WTC11 (cell line): Measurements from ENCODE around the gene IGSF11. TPM values are rescaled to one million over a fixed set of nuclear protein-coding genes. Genes with fewer than 3 reads are reported as not detected.

Experiments used
- ATAC-seq: fragments of 200-7000 bp; cut with Tn5 transposase; 2 replicates; pipeline ENCODE4 v1.10.0; 2021; ENCODE audit warnings: mild to moderate bottlenecking, moderate library complexity
- CTCF ChIA-PET: fragments of 300-600 bp; sonication (Branson Sonifier 250); formaldehyde crosslinking; loops from one replicate; lab custom pipeline; 2021; ENCODE audit warnings: antibody characterized with exemption; lab: Charles Lee
- POLR2A ChIA-PET: fragments of 350-600 bp; sonication (Branson Sonifier 250); formaldehyde crosslinking; loops from one replicate; lab custom pipeline; 2021; ENCODE audit warnings: antibody characterized with exemption; lab: Charles Lee
- DNase-seq: peaks from one replicate; pipeline ENCODE4 v3.0.0; 2021; ENCODE audit warnings: low spot score
- H3K27ac Mint-ChIP-seq: 2 replicates; pipeline ENCODE4 v1.8.0; 2021; ENCODE audit warnings: mixed read lengths
- H3K27me3 Mint-ChIP-seq: 2 replicates; pipeline ENCODE4 v1.8.0; 2021; ENCODE audit warnings: low read depth, mild to moderate bottlenecking, moderate library complexity, mixed read lengths
- H3K36me3 Mint-ChIP-seq: 2 replicates; pipeline ENCODE4 v1.8.0; 2021; ENCODE audit warnings: mixed read lengths
- H3K4me1 Mint-ChIP-seq: 2 replicates; pipeline ENCODE4 v1.8.0; 2022; ENCODE audit warnings: mixed read lengths
- H3K4me3 Mint-ChIP-seq: 2 replicates; pipeline ENCODE4 v1.8.0; 2021; ENCODE audit warnings: mild to moderate bottlenecking, moderate library complexity, mixed read lengths
- H3K9me3 Mint-ChIP-seq: 2 replicates; pipeline ENCODE4 v1.8.0; 2021; ENCODE audit warnings: mixed read lengths
- AR ChIP-seq: fragments of 250-450 bp; sonication (Bioruptor Pico); IDR thresholded peaks from 2 replicates; pipeline ENCODE4 v1.9.0; 2021; ENCODE audit warnings: mild to moderate bottlenecking
- ATF6 ChIP-seq: sonication (generic); formaldehyde crosslinking; IDR thresholded peaks from 2 replicates; pipeline ENCODE4 v1.8.1; 2023; ENCODE audit warnings: mild to moderate bottlenecking, missing genetic modification reagents
- CREM ChIP-seq: sonication (generic); formaldehyde crosslinking; IDR thresholded peaks from 2 replicates; pipeline ENCODE4 v1.8.1; 2022; ENCODE audit warnings: mild to moderate bottlenecking, missing genetic modification reagents, moderate library complexity
- CTCF ChIP-seq: fragments of 200-600 bp; IDR thresholded peaks from 2 replicates; pipeline ENCODE4 v1.8.0; 2022; ENCODE audit warnings: antibody characterized with exemption
- E2F1 ChIP-seq: sonication (generic); formaldehyde crosslinking; IDR thresholded peaks from 2 replicates; pipeline ENCODE4 v1.8.0; 2022; ENCODE audit warnings: mild to moderate bottlenecking, missing genetic modification reagents
- EMX1 ChIP-seq: fragments of 250-450 bp; sonication (Bioruptor Pico); IDR thresholded peaks from 2 replicates; pipeline ENCODE4 v1.8.0; 2021; ENCODE audit warnings: mild to moderate bottlenecking
- FOXP1 ChIP-seq: sonication (generic); formaldehyde crosslinking; IDR thresholded peaks from 2 replicates; pipeline ENCODE4 v1.8.0; 2022; ENCODE audit warnings: missing genetic modification reagents, mild to moderate bottlenecking, moderate library complexity, borderline replicate concordance
- GTF2I ChIP-seq: fragments of 250-450 bp; sonication (Bioruptor Pico); conservative IDR thresholded peaks from 2 replicates; pipeline ENCODE4 v1.4.0; 2021; ENCODE audit warnings: mild to moderate bottlenecking
- MYBL2 ChIP-seq: sonication (generic); formaldehyde crosslinking; IDR thresholded peaks from 2 replicates; pipeline ENCODE4 v1.8.1; 2023; ENCODE audit warnings: mild to moderate bottlenecking, moderate library complexity, missing genetic modification reagents
- NFE2L1 ChIP-seq: sonication (generic); formaldehyde crosslinking; IDR thresholded peaks from 2 replicates; pipeline ENCODE4 v1.8.1; 2023; ENCODE audit warnings: missing genetic modification reagents
- NFYB ChIP-seq: sonication (generic); formaldehyde crosslinking; conservative IDR thresholded peaks from 2 replicates; pipeline ENCODE4 v1.8.0; 2022; ENCODE audit warnings: low read depth, missing genetic modification reagents
- STAT6 ChIP-seq: sonication (generic); formaldehyde crosslinking; conservative IDR thresholded peaks from 2 replicates; pipeline ENCODE4 v1.8.1; 2023; ENCODE audit warnings: mild to moderate bottlenecking, low read depth, missing genetic modification reagents, moderate library complexity
- ZBTB21 ChIP-seq: sonication (generic); formaldehyde crosslinking; IDR thresholded peaks from 2 replicates; pipeline ENCODE4 v1.8.1; 2023; ENCODE audit warnings: mild to moderate bottlenecking, missing genetic modification reagents, borderline replicate concordance
- ZNF219 ChIP-seq: sonication (generic); formaldehyde crosslinking; IDR thresholded peaks from 2 replicates; pipeline ENCODE4 v1.8.0; 2023; ENCODE audit warnings: missing genetic modification reagents, mild to moderate bottlenecking, borderline replicate concordance
- ZNF423 ChIP-seq: fragments of 250-450 bp; sonication (Bioruptor Pico); IDR thresholded peaks from 2 replicates; pipeline ENCODE4 v2.1.2; 2022; ENCODE audit warnings: mild to moderate bottlenecking, moderate library complexity
- ZNF425 ChIP-seq: fragments of 250-450 bp; sonication (Bioruptor Pico); conservative IDR thresholded peaks from 2 replicates; pipeline ENCODE4 v1.9.0; 2021; ENCODE audit warnings: mild to moderate bottlenecking
- ZNF532 ChIP-seq: fragments of 250-450 bp; sonication (Bioruptor Pico); IDR thresholded peaks from 2 replicates; pipeline ENCODE4 v1.9.0; 2021; ENCODE audit warnings: mild to moderate bottlenecking, borderline replicate concordance
- ZNF671 ChIP-seq: fragments of 250-450 bp; sonication (Bioruptor Pico); IDR thresholded peaks from 2 replicates; pipeline ENCODE4 v1.8.0; 2021; ENCODE audit warnings: mild to moderate bottlenecking
- total RNA-seq: library from RNA; stranded (reverse); gene quantifications from 3 replicates; pipeline ENCODE4 v1.2.3, GENCODE V29; 2021

Gene IGSF11
- total RNA-seq, 1 experiment from 2014 or later, result 1.6 TPM

- peak; percentile 58 for ATAC-seq
- Mint-ChIP-seq H3K36me3 (no peaks in the 10 kb centered on the region), H3K9me3 (peaks cover under 1% of the 10 kb centered on the region; the same call in 1 of the 2 replicates), H3K4me1 (peaks cover 24% of the 10 kb centered on the region), H3K4me3 (no peak overlapping the region), H3K27ac (no peak overlapping the region)
- CTCF ChIA-PET, result no interaction called here
- POLR2A ChIA-PET, result no interaction called here
- TF ChIP-seq MYBL2 (no peak), FOXP1 (CRISPR knock-in tag) (no peak), GTF2I (no peak), ZNF532 (no peak), AR (CRISPR knock-in tag) (no peak), E2F1 (CRISPR knock-in tag) (no peak), CTCF (no peak), STAT6 (CRISPR knock-in tag) (no peak), ZNF219 (CRISPR knock-in tag) (no peak), EMX1 (CRISPR knock-in tag) (no peak), ZNF671 (CRISPR knock-in tag) (no peak), NFYB (no peak), ATF6 (CRISPR knock-in tag) (no peak), NFE2L1 (no peak), ZNF423 (no peak), ZBTB21 (CRISPR knock-in tag) (no peak), ZNF425 (no peak), CREM (CRISPR knock-in tag) (no peak)
- TF ChIP-seq, all 79 proteins: peak for 0
- H3K27me3 Mint-ChIP-seq, result no peaks in the 10 kb centered on the region; the same call in 1 of the 2 replicates
- no peak for DNase-seq
Measured at GRCh38 chr3:118981494-118982134, 53.0 kb downstream of the IGSF11 start.
